GM18870 (cell line): Measurements from ENCODE around the gene PHTF2.

ENCODE experiments used
- ATAC-seq: cut with Tn5 transposase; IDR thresholded peaks from one replicate; pipeline ENCODE4 v1.9.1; 2021; ENCODE audit warnings: moderate library complexity; ENCODE audit not compliant: unreplicated experiment

Gene PHTF2

GRCh38 chr7:77791956-77792355 is 6.6 kb upstream of the PHTF2 start:
- ATAC-seq, result no peak

- no peak for ATAC-seq
These were observed 4.6 kb upstream of the PHTF2 start for GRCh38 chr7:77794000-77794399.

- ATAC-seq, result no peak
These were observed 2.5 kb upstream of the PHTF2 start for GRCh38 chr7:77796109-77796508.

GRCh38 chr7:77796960-77797359 is 1.6 kb upstream of the PHTF2 start:
- no peak for ATAC-seq

GRCh38 chr7:77797734-77798393 is 709 bp upstream of the PHTF2 start:
- ATAC-seq, result peak; percentile 20

- ATAC-seq, result no peak
These were observed 748 bp downstream of the PHTF2 start for GRCh38 chr7:77799078-77799964.

- ATAC-seq, result no peak
These were observed 1.6 kb downstream of the PHTF2 start for GRCh38 chr7:77800158-77800557.

GRCh38 chr7:77800730-77801129 is 2.2 kb downstream of the PHTF2 start:
- ATAC-seq, result no peak

- ATAC-seq, result no peak
These were observed 4.2 kb downstream of the PHTF2 start for GRCh38 chr7:77802557-77803405.

- no peak for ATAC-seq
These were observed 7.9 kb downstream of the PHTF2 start for GRCh38 chr7:77806425-77806824.

- peak; percentile 58 for ATAC-seq
These were observed 9.9 kb downstream of the PHTF2 start for GRCh38 chr7:77808517-77808916.

GRCh38 chr7:77811516-77812289 is 13.1 kb downstream of the PHTF2 start:
- ATAC-seq, result no peak

- ATAC-seq, result no peak
These were observed 13.7 kb downstream of the PHTF2 start for GRCh38 chr7:77812290-77812685.

GRCh38 chr7:77813180-77813579 is 14.6 kb downstream of the PHTF2 start:
- ATAC-seq, result no peak

- no peak for ATAC-seq
These were observed 20.4 kb downstream of the PHTF2 start for GRCh38 chr7:77819021-77819420.

GRCh38 chr7:77820967-77821366 is 22.4 kb downstream of the PHTF2 start:
- no peak for ATAC-seq

GRCh38 chr7:77822269-77822668 is 23.7 kb downstream of the PHTF2 start:
- ATAC-seq, result no peak

GRCh38 chr7:77823787-77824186 is 25.2 kb downstream of the PHTF2 start:
- no peak for ATAC-seq

- no peak for ATAC-seq
These were observed 26.1 kb downstream of the PHTF2 start for GRCh38 chr7:77824636-77825035.

GRCh38 chr7:77825131-77825530 is 26.6 kb downstream of the PHTF2 start:
- ATAC-seq, result no peak

GRCh38 chr7:77826300-77826699 is 27.7 kb downstream of the PHTF2 start:
- ATAC-seq, result no peak
